Activated T-cell treated with anti-CD3 and anti-CD28 coated beads, Interleukin-2, amount 50 U/mL, for 24 hours (primary cell): ENCODE measurements around the gene FAM131B.
A peak's percentile ranks its signal among the peaks of the same experiment; 100 is the strongest.

Experiments used
- DNase-seq: peaks from one replicate; pipeline ENCODE4 v3.0.0-alpha.2; 2020
- H3K27ac Mint-ChIP-seq: 2 replicates; pipeline ENCODE4 v1.8.0; 2020; ENCODE audit warnings: mild to moderate bottlenecking, mixed read lengths
- H3K27me3 Mint-ChIP-seq: 2 replicates; pipeline ENCODE4 v1.8.0; 2020; ENCODE audit warnings: mixed read lengths
- H3K36me3 Mint-ChIP-seq: 2 replicates; pipeline ENCODE4 v1.8.0; 2020; ENCODE audit warnings: low read depth, mixed read lengths
- H3K4me1 Mint-ChIP-seq: 2 replicates; pipeline ENCODE4 v1.8.0; 2020; ENCODE audit warnings: low read depth, mixed read lengths
- H3K4me3 Mint-ChIP-seq: 2 replicates; pipeline ENCODE4 v1.8.0; 2020; ENCODE audit warnings: mild to moderate bottlenecking, moderate library complexity, mixed read lengths
- H3K9me3 Mint-ChIP-seq: 2 replicates; pipeline ENCODE4 v1.8.0; 2020; ENCODE audit warnings: mixed read lengths

Gene FAM131B

GRCh38 chr7:143346018-143346417 is 16.5 kb downstream of the FAM131B start:
- no peak for DNase-seq
- Mint-ChIP-seq H3K27ac (no peak overlapping the region), H3K36me3 (no peaks in the 10 kb centered on the region), H3K4me1 (peaks cover 9% of the 10 kb centered on the region), H3K27me3 (peaks cover 7% of the 10 kb centered on the region), H3K9me3 (no peaks in the 10 kb centered on the region), H3K4me3 (no peak overlapping the region)

GRCh38 chr7:143345428-143345900 is 17.0 kb downstream of the FAM131B start:
- Mint-ChIP-seq H3K9me3 (no peaks in the 10 kb centered on the region), H3K4me1 (peaks cover 9% of the 10 kb centered on the region), H3K27ac (peak overlapping the region; percentile 11), H3K4me3 (peak overlapping the region; percentile 70), H3K27me3 (peaks cover 7% of the 10 kb centered on the region), H3K36me3 (no peaks in the 10 kb centered on the region)
- DNase-seq, result peak; percentile 76

- no peak overlapping the region for H3K27ac Mint-ChIP-seq
- H3K4me1 Mint-ChIP-seq, result peaks cover 9% of the 10 kb centered on the region
- H3K36me3 Mint-ChIP-seq, result no peaks in the 10 kb centered on the region
- H3K27me3 Mint-ChIP-seq, result peaks cover 10% of the 10 kb centered on the region
- no peak for DNase-seq
- H3K4me3 Mint-ChIP-seq, result no peak overlapping the region
- no peaks in the 10 kb centered on the region for H3K9me3 Mint-ChIP-seq
Measured at GRCh38 chr7:143343596-143343995, 18.9 kb downstream of the FAM131B start.

- Mint-ChIP-seq H3K27me3 (peaks cover 7% of the 10 kb centered on the region), H3K36me3 (no peaks in the 10 kb centered on the region), H3K4me3 (no peak overlapping the region), H3K9me3 (no peaks in the 10 kb centered on the region), H3K4me1 (peaks cover 9% of the 10 kb centered on the region), H3K27ac (no peak overlapping the region)
- DNase-seq, result no peak
Measured at GRCh38 chr7:143341842-143342241, 20.7 kb downstream of the FAM131B start.

- Mint-ChIP-seq H3K27me3 (peaks cover 5% of the 10 kb centered on the region), H3K4me3 (no peak overlapping the region), H3K27ac (no peak overlapping the region), H3K9me3 (no peaks in the 10 kb centered on the region), H3K4me1 (no peaks in the 10 kb centered on the region), H3K36me3 (no peaks in the 10 kb centered on the region)
- no peak for DNase-seq
Measured at GRCh38 chr7:143337216-143337615, 25.3 kb downstream of the FAM131B start.

- H3K4me3 Mint-ChIP-seq, result no peak overlapping the region
- no peak for DNase-seq
- H3K27me3 Mint-ChIP-seq, result peaks cover 5% of the 10 kb centered on the region
- no peaks in the 10 kb centered on the region for H3K4me1 Mint-ChIP-seq
- H3K9me3 Mint-ChIP-seq, result no peaks in the 10 kb centered on the region
- H3K36me3 Mint-ChIP-seq, result no peaks in the 10 kb centered on the region
- no peak overlapping the region for H3K27ac Mint-ChIP-seq
Measured at GRCh38 chr7:143334244-143334643, 28.3 kb downstream of the FAM131B start.

GRCh38 chr7:143331179-143331801 is 31.2 kb downstream of the FAM131B start:
- Mint-ChIP-seq H3K27ac (no peak overlapping the region), H3K27me3 (no peaks in the 10 kb centered on the region), H3K9me3 (no peaks in the 10 kb centered on the region), H3K4me3 (no peak overlapping the region), H3K4me1 (no peaks in the 10 kb centered on the region), H3K36me3 (no peaks in the 10 kb centered on the region)
- DNase-seq, result no peak

GRCh38 chr7:143329471-143330170 is 32.9 kb downstream of the FAM131B start:
- Mint-ChIP-seq H3K27ac (no peak overlapping the region), H3K4me3 (no peak overlapping the region), H3K4me1 (peaks cover 7% of the 10 kb centered on the region), H3K9me3 (no peaks in the 10 kb centered on the region), H3K27me3 (no peaks in the 10 kb centered on the region), H3K36me3 (no peaks in the 10 kb centered on the region)
- no peak for DNase-seq

- Mint-ChIP-seq H3K4me1 (peaks cover 7% of the 10 kb centered on the region), H3K36me3 (no peaks in the 10 kb centered on the region), H3K27ac (no peak overlapping the region), H3K4me3 (no peak overlapping the region), H3K27me3 (no peaks in the 10 kb centered on the region), H3K9me3 (no peaks in the 10 kb centered on the region)
- DNase-seq, result no peak
Measured at GRCh38 chr7:143327903-143328302, 34.6 kb downstream of the FAM131B start.

GRCh38 chr7:143325240-143325639 is 37.3 kb downstream of the FAM131B start:
- Mint-ChIP-seq H3K4me1 (peaks cover 7% of the 10 kb centered on the region), H3K9me3 (no peaks in the 10 kb centered on the region), H3K4me3 (no peak overlapping the region), H3K27ac (no peak overlapping the region), H3K36me3 (no peaks in the 10 kb centered on the region), H3K27me3 (no peaks in the 10 kb centered on the region)
- no peak for DNase-seq

- no peak overlapping the region for H3K4me3 Mint-ChIP-seq
- H3K36me3 Mint-ChIP-seq, result no peaks in the 10 kb centered on the region
- H3K9me3 Mint-ChIP-seq, result no peaks in the 10 kb centered on the region
- peaks cover 7% of the 10 kb centered on the region for H3K4me1 Mint-ChIP-seq
- H3K27me3 Mint-ChIP-seq, result no peaks in the 10 kb centered on the region
- no peak for DNase-seq
- H3K27ac Mint-ChIP-seq, result no peak overlapping the region
Measured at GRCh38 chr7:143323653-143324052, 38.9 kb downstream of the FAM131B start.

- Mint-ChIP-seq H3K4me3 (no peak overlapping the region), H3K36me3 (no peaks in the 10 kb centered on the region), H3K27me3 (no peaks in the 10 kb centered on the region), H3K9me3 (no peaks in the 10 kb centered on the region), H3K4me1 (peaks cover 7% of the 10 kb centered on the region), H3K27ac (no peak overlapping the region)
- DNase-seq, result no peak
Measured at GRCh38 chr7:143322760-143323633, 39.5 kb downstream of the FAM131B start.

- no peak for DNase-seq
- H3K9me3 Mint-ChIP-seq, result no peaks in the 10 kb centered on the region
- no peak overlapping the region for H3K27ac Mint-ChIP-seq
- H3K4me1 Mint-ChIP-seq, result peaks cover 7% of the 10 kb centered on the region
- H3K4me3 Mint-ChIP-seq, result no peak overlapping the region
- H3K27me3 Mint-ChIP-seq, result no peaks in the 10 kb centered on the region
- H3K36me3 Mint-ChIP-seq, result no peaks in the 10 kb centered on the region
Measured at GRCh38 chr7:143321734-143322133, 40.8 kb downstream of the FAM131B start.

- Mint-ChIP-seq H3K27ac (no peak overlapping the region), H3K9me3 (no peaks in the 10 kb centered on the region), H3K4me1 (peaks cover 7% of the 10 kb centered on the region), H3K27me3 (no peaks in the 10 kb centered on the region), H3K4me3 (no peak overlapping the region), H3K36me3 (no peaks in the 10 kb centered on the region)
- DNase-seq, result no peak
Measured at GRCh38 chr7:143321242-143321641, 41.3 kb downstream of the FAM131B start.

- no peak overlapping the region for H3K27ac Mint-ChIP-seq
- no peaks in the 10 kb centered on the region for H3K27me3 Mint-ChIP-seq
- H3K4me1 Mint-ChIP-seq, result peaks cover 5% of the 10 kb centered on the region
- no peak overlapping the region for H3K4me3 Mint-ChIP-seq
- DNase-seq, result no peak
- H3K9me3 Mint-ChIP-seq, result no peaks in the 10 kb centered on the region
- no peaks in the 10 kb centered on the region for H3K36me3 Mint-ChIP-seq
Measured at GRCh38 chr7:143320620-143321019, 41.9 kb downstream of the FAM131B start.
